Stimulated activated CD4-positive, alpha-beta T cell treated with anti-CD3 and anti-CD28 coated beads, TNF-alpha, amount 100 ng/mL, for 1 hour (primary cell): ENCODE measurements around the gene OSGEPL1.
"Not testable (repeated sequence)": the region's sequence is repeated elsewhere in the genome, so short reads cannot be mapped to it uniquely, and the experiment has no call there.

ENCODE experiments used
- DNase-seq, 3 donors: peaks; one replicate each; pipeline ENCODE4 v3.0.0-alpha.2; 2020; ENCODE audit warnings: low read depth in 3 of 3, low spot score in 1 of 3

The OSGEPL1 gene

DNA sequence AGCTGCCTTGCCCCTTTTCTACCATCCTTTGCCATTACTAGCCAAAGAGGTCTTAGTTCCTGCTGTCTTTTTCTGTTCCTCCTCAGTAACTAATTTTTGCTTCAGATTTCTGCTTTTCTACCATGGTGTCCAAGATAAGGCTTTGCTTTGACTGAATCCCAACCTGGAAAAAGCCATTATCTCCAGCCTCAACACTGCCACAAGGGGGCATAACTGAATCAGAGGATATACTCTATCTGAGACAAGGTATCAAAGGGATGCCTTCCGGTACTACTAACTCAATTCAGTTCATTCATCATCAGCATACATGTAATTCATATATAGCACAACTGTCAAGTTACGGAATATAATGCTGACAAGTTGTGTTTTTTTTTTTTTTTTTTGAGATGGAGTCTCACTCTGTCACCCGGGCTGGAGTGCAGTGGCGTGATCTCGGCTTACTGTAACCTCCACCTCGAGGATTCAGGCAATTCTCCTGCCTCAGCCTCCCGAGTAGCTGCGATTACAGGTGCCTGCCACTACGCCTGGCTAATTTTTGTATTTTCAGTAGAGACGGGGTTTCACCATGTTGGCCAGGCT, 11.4 kb downstream of the OSGEPL1 start:
- no peak for DNase-seq

DNA sequence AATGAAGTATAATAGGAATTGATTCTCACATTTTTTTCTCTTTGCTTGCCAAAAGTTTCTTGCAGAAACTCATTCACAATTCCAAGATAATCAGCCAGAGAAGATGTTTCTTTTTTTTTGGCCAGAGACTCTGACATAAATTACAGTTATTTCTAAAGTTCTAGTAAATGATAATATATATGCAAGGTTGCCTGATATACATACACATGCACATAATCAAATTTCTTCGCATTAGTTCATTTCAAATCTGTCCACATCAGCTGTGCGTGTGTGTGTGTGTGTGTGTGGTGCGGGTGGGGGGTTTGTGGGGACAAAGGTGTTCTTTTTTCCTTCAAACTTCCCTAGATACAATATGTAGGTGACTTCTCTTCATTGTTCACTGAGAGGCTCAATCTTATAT, 33.2 kb downstream of the OSGEPL1 start:
- no peak for DNase-seq

DNA sequence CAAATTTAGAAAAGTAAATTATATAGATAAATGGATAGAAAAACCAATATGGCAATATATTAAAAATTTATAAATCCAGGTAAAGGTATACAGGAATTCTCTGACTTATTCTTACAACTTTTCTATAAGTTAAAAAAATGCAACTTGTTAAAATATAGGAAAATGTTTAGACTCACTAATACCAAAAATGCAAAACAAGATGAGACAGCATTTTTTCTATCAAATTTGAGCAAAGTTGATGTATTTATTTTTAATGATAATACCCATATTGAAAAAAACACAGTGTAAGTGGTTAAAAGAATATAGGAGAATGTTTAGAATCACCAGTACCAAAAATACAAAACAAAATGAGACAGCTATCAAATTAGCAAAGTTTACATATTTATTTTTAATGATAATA, 35.7 kb downstream of the OSGEPL1 start:
- DNase-seq: no peak

DNA sequence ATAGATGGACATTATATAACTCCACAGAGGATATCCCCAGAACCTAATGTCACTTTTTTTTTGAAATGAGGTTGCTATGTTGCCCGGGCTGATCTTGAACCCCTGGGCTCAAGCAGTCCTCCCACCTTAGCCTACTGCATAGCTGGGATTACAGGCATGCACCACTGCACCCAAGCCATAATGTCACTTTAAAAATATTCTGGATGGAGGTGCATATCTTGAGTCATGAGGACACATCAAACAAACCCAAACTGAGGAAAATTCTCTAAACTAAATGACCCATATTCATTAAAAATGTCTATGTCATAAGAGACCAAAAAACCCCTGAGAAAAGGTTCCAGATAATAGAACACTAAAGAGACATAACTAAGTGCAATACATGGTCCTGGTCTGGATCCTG, 36.3 kb downstream of the OSGEPL1 start:
- no peak for DNase-seq

DNA sequence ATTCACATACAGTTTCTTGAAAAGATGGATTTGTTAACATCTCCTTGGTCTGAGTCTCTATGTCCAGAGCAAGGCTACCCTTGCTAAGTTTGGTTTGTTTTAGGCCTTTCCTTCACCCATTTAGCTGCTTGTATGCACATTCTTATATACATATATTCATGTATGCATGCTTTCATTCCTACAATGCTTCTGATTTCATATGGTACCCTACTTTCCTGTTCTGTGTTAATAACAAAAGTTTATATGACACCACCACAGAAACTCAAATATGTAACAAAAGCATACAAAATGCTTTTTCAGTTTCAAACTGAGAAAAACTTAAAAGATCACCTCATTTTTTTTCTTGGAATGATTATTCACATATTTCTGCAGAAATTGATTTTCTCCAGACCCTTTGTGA, 39.4 kb downstream of the OSGEPL1 start:
- DNase-seq: no peak

DNA sequence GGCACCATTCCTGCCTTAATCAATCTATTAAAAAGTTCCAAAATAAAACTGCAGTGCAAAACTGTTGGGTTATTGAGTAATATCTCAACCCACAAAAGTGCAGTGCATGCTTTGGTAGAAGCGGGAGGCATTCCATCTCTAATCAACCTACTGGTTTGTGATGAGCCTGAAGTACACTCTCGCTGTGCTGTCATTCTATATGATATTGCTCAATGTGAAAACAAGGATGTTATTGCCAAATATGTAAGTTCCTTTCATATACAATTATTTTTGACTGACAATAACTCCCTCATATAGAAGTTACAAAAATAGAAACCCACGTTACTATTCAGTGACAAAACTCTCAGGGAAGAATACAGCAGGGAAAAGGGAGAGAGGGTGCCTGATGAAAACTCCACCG, 43.0 kb downstream of the OSGEPL1 start:
- DNase-seq: no peak

DNA sequence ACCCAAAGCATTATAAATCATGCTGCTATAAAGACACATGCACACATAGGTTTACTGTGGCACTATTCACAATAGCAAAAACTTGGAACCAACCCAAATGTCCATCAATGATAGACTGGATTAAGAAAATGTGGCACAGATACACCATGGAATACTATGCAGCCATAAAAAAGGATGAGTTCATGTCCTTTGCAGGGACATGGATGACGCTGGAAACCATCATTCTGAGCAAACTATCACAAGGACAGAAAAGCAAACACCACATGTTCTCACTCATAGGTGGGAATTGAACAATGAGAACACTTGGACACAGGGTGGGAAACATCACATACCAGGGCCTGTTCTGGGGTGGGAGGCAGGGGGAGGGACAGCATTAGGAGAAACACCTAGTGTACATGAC, 45.0 kb downstream of the OSGEPL1 start:
- DNase-seq: not testable (repeated sequence)

DNA sequence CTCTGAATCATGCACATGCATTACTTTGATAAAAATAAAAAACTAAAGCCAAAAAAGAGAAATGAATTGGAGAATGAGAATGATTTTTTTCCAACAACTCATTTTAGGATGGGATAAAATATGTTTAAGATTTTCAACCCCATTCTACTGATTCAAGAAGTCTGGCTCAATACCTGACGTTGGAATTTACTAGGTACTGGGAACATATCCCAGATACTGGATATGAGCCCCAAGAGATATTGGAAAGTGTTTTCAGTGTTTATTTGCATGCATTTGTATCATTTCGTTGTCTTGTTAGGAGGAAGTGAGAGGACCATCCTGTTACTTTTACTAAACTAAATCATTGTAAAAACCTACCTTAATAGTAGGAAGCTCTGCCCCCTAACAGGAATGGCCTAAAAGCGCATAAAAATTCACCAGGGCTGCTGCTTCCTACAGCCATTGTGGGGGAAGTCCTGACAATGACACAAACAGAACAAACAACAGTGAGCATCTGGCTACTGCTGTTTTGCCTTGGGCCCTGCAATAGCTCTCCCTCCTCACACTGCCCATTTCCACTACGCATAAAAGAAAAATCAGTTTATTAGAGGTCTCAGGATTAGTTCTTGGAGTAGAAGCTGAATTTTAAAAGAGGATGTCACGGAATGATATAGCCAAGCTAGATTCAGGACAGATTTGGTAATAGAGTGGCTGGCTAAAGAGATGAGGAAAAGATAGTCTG, 52.9 kb downstream of the OSGEPL1 start:
- DNase-seq: no peak

DNA sequence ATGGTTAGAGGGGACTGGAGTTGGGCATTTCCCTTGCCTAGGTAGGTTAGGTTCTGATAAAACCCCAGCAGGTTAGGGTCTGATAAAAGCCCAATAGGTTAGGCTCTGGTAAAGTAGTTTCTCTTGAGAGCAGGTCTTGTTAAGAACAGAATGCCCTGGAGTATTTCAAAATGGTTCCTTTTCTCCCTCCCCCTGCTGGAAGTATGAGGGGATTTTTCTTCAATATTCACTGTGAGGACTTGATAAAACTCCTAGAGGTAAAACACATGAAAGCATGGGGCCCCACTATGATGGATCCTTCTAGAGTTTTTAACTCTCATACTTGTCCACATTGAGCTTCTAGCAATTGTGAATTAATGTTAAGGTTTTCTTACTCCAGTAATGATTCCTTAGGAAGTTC, 60.5 kb downstream of the OSGEPL1 start:
- DNase-seq: no peak

DNA sequence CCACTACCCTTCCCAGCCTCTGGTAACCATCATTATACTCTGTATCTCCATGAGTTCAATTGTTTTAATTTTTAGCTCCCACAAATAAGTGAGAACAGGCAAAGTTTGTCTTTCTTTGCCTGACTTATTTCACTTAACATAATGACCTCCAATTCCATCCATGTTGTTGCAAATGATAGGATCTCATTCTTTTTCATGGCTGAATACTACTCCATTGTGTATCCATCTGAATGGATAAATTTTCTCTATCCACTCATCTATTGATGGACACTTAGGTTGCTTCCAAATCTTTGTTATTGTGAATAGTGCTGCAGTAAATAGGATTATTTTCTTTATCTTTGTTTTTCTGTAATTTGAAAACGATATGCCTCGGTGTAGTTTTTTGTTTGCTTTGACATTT, 61.9 kb downstream of the OSGEPL1 start:
- no peak for DNase-seq

DNA sequence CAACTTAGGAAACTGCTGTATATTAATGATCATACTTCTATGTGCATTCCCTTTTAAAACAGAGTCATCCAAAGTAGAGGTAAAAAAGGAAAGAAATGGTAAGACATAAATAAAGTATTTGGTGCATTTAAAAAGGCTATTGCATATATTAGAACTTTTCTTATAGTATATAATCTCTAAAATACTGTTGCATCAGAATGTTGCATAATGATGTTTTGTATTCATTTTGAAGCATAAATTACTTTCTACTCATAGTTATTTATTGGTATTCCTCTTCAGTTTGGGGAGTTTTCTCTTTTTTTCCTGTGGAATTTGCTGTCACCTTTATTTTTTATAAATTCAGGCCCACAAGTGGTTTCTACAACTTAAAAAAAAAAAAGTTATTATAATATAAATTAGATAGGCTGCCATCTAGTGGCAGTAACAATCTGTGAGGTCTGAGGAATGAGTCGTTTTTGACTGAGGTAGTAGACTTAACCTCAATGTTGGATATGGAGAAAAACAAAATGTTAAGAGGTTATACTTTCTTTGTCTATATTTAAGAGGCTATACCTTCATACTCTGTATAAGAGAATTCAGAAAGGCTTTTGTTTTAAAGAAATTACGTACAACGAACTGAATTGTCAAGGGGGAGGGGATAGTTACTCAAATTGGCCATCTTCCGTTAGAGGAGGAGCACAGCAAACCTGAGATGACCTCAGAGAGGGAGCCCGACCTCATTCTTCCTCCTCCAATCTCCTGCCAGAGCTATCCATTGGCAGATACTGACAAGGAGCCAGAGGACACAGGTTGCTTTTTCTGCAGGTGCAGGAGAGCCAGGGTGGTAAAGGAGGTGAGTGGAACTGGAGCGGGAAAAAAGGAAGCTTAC, 64.3 kb downstream of the OSGEPL1 start:
- no peak for DNase-seq
